Endothelial cell of umbilical vein (primary cell): ENCODE results near the gene FBXL4. TPM values are rescaled to one million over a fixed set of nuclear protein-coding genes. Genes with fewer than 3 reads are reported as not detected.

ENCODE experiments used
- BruUV-seq: library from RNA; stranded (reverse); fragments of 400-500 nt; replicated peaks from 2 replicates; lab custom pipeline; 2021; lab: Mats Ljungman, UMichigan
- CTCF ChIA-PET: fragments of 300-600, 350-600 bp; sonication (Branson Sonifier 250); formaldehyde crosslinking; loops from one replicate; lab custom pipeline; 2021; ENCODE audit warnings: antibody characterized with exemption, inconsistent platforms; lab: Charles Lee
- POLR2A ChIA-PET: fragments of 300-600, 350-600 bp; sonication (Branson Sonifier 250); formaldehyde crosslinking; loops from one replicate; lab custom pipeline; 2021; ENCODE audit warnings: antibody characterized with exemption, inconsistent platforms; lab: Charles Lee
- DNase-seq: peaks from one replicate; pipeline ENCODE4 v3.0.0-alpha.2; 2011; ENCODE audit warnings: low read depth, low spot score
- FAIRE-seq: peaks from 2 replicates; lab custom pipeline; 2011; peaks lifted over from hg19 to GRCh38; lab: Jason Lieb, UNC
- H2AFZ ChIP-seq: 2 replicates; pipeline ENCODE4 v1.6.0; 2012; ENCODE audit warnings: low read depth, low read length, control low read depth, inconsistent platforms
- H3K27ac ChIP-seq: 2 replicates; pipeline ENCODE4 v1.5.1; 2011; ENCODE audit warnings: low read depth, mild to moderate bottlenecking, control low read depth, low read length, moderate library complexity; ENCODE audit not compliant: insufficient read depth
- H3K27me3 ChIP-seq, 2 experiments: 2 replicates each; pipeline versions ENCODE4 v1.6.0 to v1.6.1; 2011; ENCODE audit warnings: low read length in 2 of 2, mixed read lengths in 1 of 2; ENCODE audit not compliant: control insufficient read depth in 2 of 2, insufficient read depth in 2 of 2
- H3K36me3 ChIP-seq, 2 experiments: 2 replicates in 1 of 2; 3 replicates in 1 of 2; pipeline ENCODE4 v1.5.1; 2011; ENCODE audit warnings: low read length in 2 of 2, mild to moderate bottlenecking in 1 of 2, moderate library complexity in 1 of 2; ENCODE audit not compliant: control insufficient read depth in 2 of 2, insufficient read depth in 2 of 2; ENCODE audit errors: extremely low read depth in 1 of 2
- H3K4me1 ChIP-seq: 3 replicates; pipeline ENCODE4 v1.5.1; 2011; ENCODE audit warnings: mild to moderate bottlenecking, low read length; ENCODE audit not compliant: control insufficient read depth, insufficient read depth; ENCODE audit errors: extremely low read depth
- H3K4me2 ChIP-seq: 2 replicates; pipeline ENCODE4 v1.6.1; 2011; ENCODE audit warnings: low read length, control low read depth, mixed read lengths; ENCODE audit not compliant: insufficient read depth
- H3K4me3 ChIP-seq, 3 experiments: fragments of 200-600 bp in 1 of 3; sonication (generic), shearing (Covaris generic) in 1 of 3; replicated peaks in 1 of 3; 2 replicates each; pipeline ENCODE4 v1.5.1; 2011 to 2016; ENCODE audit warnings: control low read depth in 3 of 3, low read length in 3 of 3, mild to moderate bottlenecking in 2 of 3, inconsistent platforms in 1 of 3, low read depth in 1 of 3, moderate library complexity in 1 of 3; ENCODE audit not compliant: insufficient read depth in 1 of 3
- H3K79me2 ChIP-seq: 2 replicates; pipeline ENCODE4 v1.6.0; 2012; ENCODE audit warnings: low read length, inconsistent platforms; ENCODE audit not compliant: control insufficient read depth, insufficient read depth
- H3K9ac ChIP-seq: replicated peaks from 2 replicates; pipeline ENCODE3; 2011; ENCODE audit warnings: low read length, control low read depth; ENCODE audit not compliant: insufficient read depth; ENCODE audit errors: extremely low read depth
- H3K9me1 ChIP-seq: replicated peaks from 3 replicates; pipeline ENCODE4 v1.6.0; 2011; ENCODE audit warnings: mild to moderate bottlenecking, low read length; ENCODE audit not compliant: control insufficient read depth, insufficient read depth; ENCODE audit errors: extremely low read depth
- H3K9me3 ChIP-seq: replicated peaks from 2 replicates; pipeline ENCODE4 v1.5.1; 2012; ENCODE audit warnings: low read length, inconsistent platforms; ENCODE audit not compliant: control insufficient read depth, insufficient read depth
- H4K20me1 ChIP-seq: replicated peaks from 2 replicates; pipeline ENCODE3; 2011; ENCODE audit warnings: mild to moderate bottlenecking, low read length; ENCODE audit not compliant: control insufficient read depth, insufficient read depth; ENCODE audit errors: extremely low read depth
- CTCF ChIP-seq, 2 donors: IDR thresholded peaks; 1 replicate in 1 of 2; 2 replicates in 1 of 2; pipeline ENCODE4 v1.5.1; 2011; ENCODE audit warnings: low read length in 2 of 2, mild to moderate bottlenecking in 2 of 2, moderate library complexity in 2 of 2, control low read depth in 1 of 2, inconsistent platforms in 1 of 2, low read depth in 1 of 2; ENCODE audit not compliant: insufficient read depth in 1 of 2; ENCODE audit errors: extremely low read depth in 1 of 2
- EZH2 ChIP-seq: IDR thresholded peaks from 2 replicates; pipeline ENCODE4 v1.6.1; 2012; ENCODE audit warnings: borderline replicate concordance, low read depth, mild to moderate bottlenecking, moderate library complexity, low read length, inconsistent platforms; ENCODE audit not compliant: severe bottlenecking
- FOS ChIP-seq: IDR thresholded peaks from 2 replicates; pipeline ENCODE4 v1.6.1; 2011; ENCODE audit warnings: mild to moderate bottlenecking, low read length, moderate library complexity, borderline replicate concordance; ENCODE audit not compliant: insufficient read depth
- GATA2 ChIP-seq: IDR thresholded peaks from 2 replicates; pipeline ENCODE4 v1.7.0; 2011; ENCODE audit warnings: low read depth, mild to moderate bottlenecking, moderate library complexity, mixed read lengths, low read length; ENCODE audit not compliant: insufficient read length, insufficient read depth
- JUN ChIP-seq: IDR thresholded peaks from 2 replicates; pipeline ENCODE4 v1.6.1; 2011; ENCODE audit warnings: borderline replicate concordance, low read depth; ENCODE audit not compliant: insufficient read length, insufficient read depth
- MYC ChIP-seq: IDR thresholded peaks from one replicate; pipeline ENCODE4 v1.6.1; 2011; ENCODE audit warnings: mild to moderate bottlenecking, low read depth, low read length
- POLR2A ChIP-seq: IDR thresholded peaks from 2 replicates; pipeline ENCODE4 v1.6.1; 2012; ENCODE audit warnings: low read depth, mild to moderate bottlenecking, control low read depth, low read length
- POLR2AphosphoS5 ChIP-seq: IDR thresholded peaks from 2 replicates; pipeline ENCODE4 v1.6.1; 2012; ENCODE audit warnings: low read depth, mild to moderate bottlenecking, control low read depth, low read length, moderate library complexity; ENCODE audit not compliant: insufficient read depth
- dilution Hi-C: fragments of 300-500 bp; cut with MboI; formaldehyde crosslinking; loops from one replicate; pipeline ENCODE4 v1.15.0; 2019; ENCODE audit warnings: low sequenced_read_pairs; ENCODE audit not compliant: extremely low pct_ligation_motif_present
- intact Hi-C: fragments of 100-400 bp; cut with micrococcal nuclease; formaldehyde crosslinking; loops from one replicate; pipeline ENCODE4 v1.10.0; 2022
- polyA plus RNA-seq, 4 experiments: library from polyadenylated mRNA; depleted of rRNA in 3 of 4; stranded (reverse) in 3 of 4; unstranded in 1 of 4; fragments of >200 nt; gene quantifications; 2 replicates each; pipeline versions ENCODE4 v1.2.1 to v1.2.3, GENCODE V29; 2011 to 2012; ENCODE audit warnings: missing spikeins in 1 of 4
- total RNA-seq: library from RNA; stranded (reverse); gene quantifications from 2 replicates; pipeline ENCODE4 v1.2.3, GENCODE V29; 2021

FBXL4 gene
- total and polyA plus RNA-seq, 2 donors (not counting 3 experiments of a cell fraction or from before 2014, with no cell fraction given), result 7.0 to 9.8 TPM

- no TSS peak for BruUV-seq
- DNase-seq (no peak), FAIRE-seq (no peak)
- Histone ChIP-seq H3K4me1 (peaks cover 5% of the 10 kb centered on the region), H3K27ac (no peak overlapping the region), H3K4me2 (no peak overlapping the region), H3K9ac (no peak overlapping the region), H3K9me3 (no peaks in the 10 kb centered on the region), H3K9me1 (no peaks in the 10 kb centered on the region), H3K4me3 (no peak overlapping the region), H3K27me3 (no peaks in the 10 kb centered on the region), H3K79me2 (peaks cover 6% of the 10 kb centered on the region), H4K20me1 (no peaks in the 10 kb centered on the region), H3K36me3 (no peaks in the 10 kb centered on the region), H2AFZ (no peak overlapping the region)
- dilution Hi-C loops, result no loop called here
- POLR2A ChIA-PET, result no interaction called here
- TF ChIP-seq CTCF (IDR thresholded peaks at IDR 0.05; ENCODE audit: extremely low read depth in 1 of 2, insufficient read depth in 1 of 2, low read depth in 1 of 2, low read length in 2 of 2) (no peak), GATA2 (no peak), EZH2 (no peak), JUN (no peak), MYC (no peak), FOS (no peak)
- intact Hi-C loops, result no loop called here
- CTCF ChIA-PET, result no interaction called here
These were observed 10.4 kb downstream of the FBXL4 start for GRCh38 chr6:98937351-98937750.

GRCh38 chr6:98932381-98932780 lies 15.4 kb downstream of the FBXL4 start:
- peak overlapping the region; percentile 50 for H3K4me2 ChIP-seq
- H3K36me3 ChIP-seq, result no peaks in the 10 kb centered on the region
- no peak overlapping the region for H3K27ac ChIP-seq
- BruUV-seq, result no TSS peak
- H4K20me1 ChIP-seq, result no peaks in the 10 kb centered on the region
- FAIRE-seq (no peak), DNase-seq (peak; percentile 68)
- ChIA-PET CTCF (interaction anchor here (1.3 kb wide), 1 partner anchor 187 kb away, joined by 3 read pairs; no protein-coding TSS in a partner anchor), POLR2A (no interaction called here)
- H3K27me3 ChIP-seq, result no peaks in the 10 kb centered on the region
- TF ChIP-seq EZH2, result no peak
- TF ChIP-seq POLR2A, result no peak
- no peak for TF ChIP-seq POLR2AphosphoS5
- no peak for TF ChIP-seq MYC
- TF ChIP-seq CTCF (IDR thresholded peaks at IDR 0.05; ENCODE audit: extremely low read depth in 1 of 2, insufficient read depth in 1 of 2, low read depth in 1 of 2, low read length in 2 of 2), result no peak
- no peak for TF ChIP-seq GATA2
- no peak for TF ChIP-seq JUN
- no peak for TF ChIP-seq FOS
- dilution Hi-C loops, result no loop called here
- intact Hi-C loops, result loop anchor here (1.0 kb wide), 1 partner anchor 15 kb away; the partner anchor contains the start of gene FBXL4
- peaks cover 2% of the 10 kb centered on the region for H3K79me2 ChIP-seq
- H3K4me1 ChIP-seq, result peaks cover 8% of the 10 kb centered on the region
- H3K9ac ChIP-seq, result no peak overlapping the region
- no peaks in the 10 kb centered on the region for H3K9me3 ChIP-seq
- no peaks in the 10 kb centered on the region for H3K9me1 ChIP-seq
- H3K4me3 ChIP-seq, result no peak overlapping the region
- peak overlapping the region; percentile 28 for H2AFZ ChIP-seq
